ENCODE results near the gene ZNF200.
"Not testable (repeated sequence)": the region's sequence is repeated elsewhere in the genome, so short reads cannot be mapped to it uniquely, and the experiment has no call there.

Gene ZNF200

DNA sequence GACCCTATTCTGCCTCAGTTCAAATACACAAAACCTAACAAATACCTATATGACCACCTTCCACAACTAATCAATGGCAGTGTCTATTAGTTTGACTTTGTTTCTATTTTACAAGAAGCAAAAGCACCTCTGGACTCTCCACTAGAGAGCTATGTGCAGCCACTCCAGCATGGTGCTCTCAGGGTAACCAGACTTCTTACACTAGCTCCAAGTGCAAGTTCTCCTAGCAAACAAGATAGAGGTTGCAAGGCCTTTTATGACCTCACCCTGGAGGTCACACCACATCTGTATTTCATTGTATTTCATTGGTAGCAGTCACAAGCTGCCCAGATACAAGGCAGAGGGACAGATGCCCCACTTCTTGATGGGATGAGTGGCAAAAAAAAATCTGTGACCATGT, 40.0 kb upstream of the ZNF200 start:
- Histone ChIP-seq H3K4me2 (ENCODE audit: low read depth, low read length, poor library complexity, severe bottlenecking) (peak overlapping the region; percentile 53), H3K4me1 (ENCODE audit: insufficient read depth, low read length, poor library complexity, severe bottlenecking) (no peaks in the 10 kb centered on the region), H3K9me2 (replicated peaks; ENCODE audit: low read depth, low read length) (no peaks in the 10 kb centered on the region), H3K27me3 (ENCODE audit: insufficient read depth, low read length, poor library complexity, severe bottlenecking) (no peaks in the 10 kb centered on the region), H3K9me3 (ENCODE audit: insufficient read depth, low read depth, low read length) (no peaks in the 10 kb centered on the region), H3K4me3 (ENCODE audit: low read length, poor library complexity, severe bottlenecking) (no peak overlapping the region), H3K9ac (ENCODE audit: low read depth, low read length, poor library complexity, severe bottlenecking) (peak overlapping the region; percentile 52), H3K36me3 (ENCODE audit: insufficient read depth, low read length) (no peaks in the 10 kb centered on the region), H3F3A (ENCODE audit: low read depth) (no peaks in the 10 kb centered on the region), H4K20me1 (ENCODE audit: insufficient read depth, low read length, poor library complexity, severe bottlenecking) (no peaks in the 10 kb centered on the region), H2AFZ (ENCODE audit: low read length) (peak overlapping the region; percentile 41), H3K79me2 (ENCODE audit: insufficient read depth, low read length) (no peaks in the 10 kb centered on the region)
- TF ChIP-seq, protein P1, sequence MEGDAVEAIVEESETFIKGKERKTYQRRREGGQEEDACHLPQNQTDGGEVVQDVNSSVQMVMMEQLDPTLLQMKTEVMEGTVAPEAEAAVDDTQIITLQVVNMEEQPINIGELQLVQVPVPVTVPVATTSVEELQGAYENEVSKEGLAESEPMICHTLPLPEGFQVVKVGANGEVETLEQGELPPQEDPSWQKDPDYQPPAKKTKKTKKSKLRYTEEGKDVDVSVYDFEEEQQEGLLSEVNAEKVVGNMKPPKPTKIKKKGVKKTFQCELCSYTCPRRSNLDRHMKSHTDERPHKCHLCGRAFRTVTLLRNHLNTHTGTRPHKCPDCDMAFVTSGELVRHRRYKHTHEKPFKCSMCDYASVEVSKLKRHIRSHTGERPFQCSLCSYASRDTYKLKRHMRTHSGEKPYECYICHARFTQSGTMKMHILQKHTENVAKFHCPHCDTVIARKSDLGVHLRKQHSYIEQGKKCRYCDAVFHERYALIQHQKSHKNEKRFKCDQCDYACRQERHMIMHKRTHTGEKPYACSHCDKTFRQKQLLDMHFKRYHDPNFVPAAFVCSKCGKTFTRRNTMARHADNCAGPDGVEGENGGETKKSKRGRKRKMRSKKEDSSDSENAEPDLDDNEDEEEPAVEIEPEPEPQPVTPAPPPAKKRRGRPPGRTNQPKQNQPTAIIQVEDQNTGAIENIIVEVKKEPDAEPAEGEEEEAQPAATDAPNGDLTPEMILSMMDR (conservative IDR thresholded peaks at IDR 0.05; ENCODE audit: low read length): no peak
- no peak for TF ChIP-seq EZH2phosphoT487 (IDR thresholded peaks at IDR 0.05; ENCODE audit: borderline replicate concordance)

DNA sequence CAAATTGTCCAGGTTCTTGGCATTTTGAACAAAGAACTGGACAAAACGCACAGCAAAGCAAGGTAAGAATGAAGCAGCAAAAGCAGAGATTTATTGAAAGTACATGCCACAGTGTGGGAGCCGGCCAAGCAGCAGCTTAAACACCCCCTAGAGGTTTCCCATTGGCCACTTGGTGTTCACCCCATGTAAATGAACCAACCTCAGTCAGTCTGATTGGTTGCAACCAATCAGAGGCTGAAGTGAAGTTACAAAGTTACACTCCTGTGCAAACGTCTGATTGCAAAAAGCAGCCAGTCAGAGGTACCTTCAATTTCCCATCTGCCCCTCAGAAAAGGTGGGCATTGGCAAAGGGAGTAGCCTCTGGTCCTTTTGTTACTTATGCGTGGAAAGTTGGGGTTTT, 39.5 kb upstream of the ZNF200 start:
- H2AFZ ChIP-seq (ENCODE audit: low read length): peak overlapping the region; percentile 41

DNA sequence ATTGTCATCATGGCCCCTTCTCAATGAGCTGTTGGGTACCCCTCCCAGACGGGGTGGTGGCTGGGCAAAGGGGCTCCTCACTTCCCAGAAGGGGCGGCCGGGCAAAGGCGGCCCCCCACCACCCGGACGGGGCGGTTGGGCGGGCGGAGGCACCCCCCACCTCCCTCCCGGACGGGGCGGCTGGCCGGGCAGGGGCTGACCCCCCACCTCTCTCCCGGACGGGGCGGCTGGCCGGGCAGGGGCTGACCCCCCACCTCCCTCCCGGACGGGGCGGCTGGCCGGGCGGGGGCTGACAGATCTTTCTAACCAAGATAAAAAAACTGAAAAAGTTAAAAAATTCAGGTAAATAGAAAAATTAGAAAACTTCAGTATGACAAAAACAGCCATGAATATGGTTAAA, 36.3 kb upstream of the ZNF200 start:
- H3K9ac ChIP-seq (ENCODE audit: low read depth, low read length, poor library complexity, severe bottlenecking); H4K20me1 ChIP-seq (ENCODE audit: insufficient read depth, low read length, poor library complexity, severe bottlenecking); H3K4me2 ChIP-seq (ENCODE audit: low read depth, low read length, poor library complexity, severe bottlenecking); H3K4me1 ChIP-seq (ENCODE audit: insufficient read depth, low read length, poor library complexity, severe bottlenecking); H2AFZ ChIP-seq (ENCODE audit: low read length); H3K4me3 ChIP-seq (ENCODE audit: low read length, poor library complexity, severe bottlenecking); H3K79me2 ChIP-seq (ENCODE audit: insufficient read depth, low read length); H3F3A ChIP-seq (ENCODE audit: low read depth); H3K9me3 ChIP-seq (ENCODE audit: insufficient read depth, low read depth, low read length); H3K27me3 ChIP-seq (ENCODE audit: insufficient read depth, low read length, poor library complexity, severe bottlenecking); H3K9me2 ChIP-seq (replicated peaks; ENCODE audit: low read depth, low read length); H3K36me3 ChIP-seq (ENCODE audit: insufficient read depth, low read length): not testable (repeated sequence)

More for the DNA sequence above, 39.5 kb upstream of the ZNF200 start:
- Histone ChIP-seq H3K9me3 (ENCODE audit: insufficient read depth, low read depth, low read length) (no peaks in the 10 kb centered on the region), H4K20me1 (ENCODE audit: insufficient read depth, low read length, poor library complexity, severe bottlenecking) (no peaks in the 10 kb centered on the region), H3K4me2 (ENCODE audit: low read depth, low read length, poor library complexity, severe bottlenecking) (peak overlapping the region; percentile 53), H3K36me3 (ENCODE audit: insufficient read depth, low read length) (no peaks in the 10 kb centered on the region), H3K9ac (ENCODE audit: low read depth, low read length, poor library complexity, severe bottlenecking) (peak overlapping the region; percentile 52), H3K4me3 (ENCODE audit: low read length, poor library complexity, severe bottlenecking) (no peak overlapping the region), H3F3A (ENCODE audit: low read depth) (no peaks in the 10 kb centered on the region), H3K4me1 (ENCODE audit: insufficient read depth, low read length, poor library complexity, severe bottlenecking) (no peaks in the 10 kb centered on the region), H3K79me2 (ENCODE audit: insufficient read depth, low read length) (no peaks in the 10 kb centered on the region), H3K27me3 (ENCODE audit: insufficient read depth, low read length, poor library complexity, severe bottlenecking) (no peaks in the 10 kb centered on the region), H3K9me2 (replicated peaks; ENCODE audit: low read depth, low read length) (no peaks in the 10 kb centered on the region)
- TF ChIP-seq, protein P1 (conservative IDR thresholded peaks at IDR 0.05; ENCODE audit: low read length): no peak
- TF ChIP-seq EZH2phosphoT487 (IDR thresholded peaks at IDR 0.05; ENCODE audit: borderline replicate concordance): no peak

DNA sequence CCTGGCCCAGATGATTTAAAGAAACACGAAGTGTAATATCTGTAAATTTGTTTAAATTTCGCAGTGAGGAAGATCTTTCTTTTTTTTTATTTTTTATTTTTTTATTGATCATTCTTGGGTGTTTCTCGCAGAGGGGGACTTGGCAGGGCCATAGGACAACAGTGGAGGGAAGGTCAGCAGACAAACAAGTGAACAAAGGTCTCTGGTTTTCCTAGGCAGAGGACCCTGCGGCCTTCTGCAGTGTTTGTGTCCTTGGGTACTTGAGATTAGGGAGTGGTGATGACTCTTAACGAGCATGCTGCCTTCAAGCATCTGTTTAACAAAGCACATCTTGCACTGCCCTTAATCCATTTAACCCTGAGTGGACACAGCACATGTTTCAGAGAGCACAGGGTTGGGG, 35.8 kb upstream of the ZNF200 start:
- H3K9ac ChIP-seq (ENCODE audit: low read depth, low read length, poor library complexity, severe bottlenecking); H2AFZ ChIP-seq (ENCODE audit: low read length); H3K79me2 ChIP-seq (ENCODE audit: insufficient read depth, low read length); H3K9me2 ChIP-seq (replicated peaks; ENCODE audit: low read depth, low read length); H3K4me1 ChIP-seq (ENCODE audit: insufficient read depth, low read length, poor library complexity, severe bottlenecking); H3K4me3 ChIP-seq (ENCODE audit: low read length, poor library complexity, severe bottlenecking); H4K20me1 ChIP-seq (ENCODE audit: insufficient read depth, low read length, poor library complexity, severe bottlenecking); H3K9me3 ChIP-seq (ENCODE audit: insufficient read depth, low read depth, low read length); H3K36me3 ChIP-seq (ENCODE audit: insufficient read depth, low read length); H3F3A ChIP-seq (ENCODE audit: low read depth); H3K4me2 ChIP-seq (ENCODE audit: low read depth, low read length, poor library complexity, severe bottlenecking); H3K27me3 ChIP-seq (ENCODE audit: insufficient read depth, low read length, poor library complexity, severe bottlenecking): not testable (repeated sequence)
